Activated naive CD4-positive, alpha-beta T cell treated with anti-CD3 and anti-CD28 coated beads, Interleukin-2, amount 50 U/mL, for 24 hours (primary cell): ENCODE data around the gene RETREG1.
A peak's percentile ranks its signal among the peaks of the same experiment; 100 is the strongest.

Experiments used
- H3K27ac Mint-ChIP-seq: one replicate; pipeline ENCODE4 v1.8.0; 2021; ENCODE audit warnings: mild to moderate bottlenecking, mixed read lengths
- H3K27me3 Mint-ChIP-seq: one replicate; pipeline ENCODE4 v1.8.0; 2021; ENCODE audit warnings: mixed read lengths
- H3K36me3 Mint-ChIP-seq: one replicate; pipeline ENCODE4 v1.8.0; 2021; ENCODE audit warnings: mixed read lengths
- H3K4me1 Mint-ChIP-seq: one replicate; pipeline ENCODE4 v1.8.0; 2021; ENCODE audit warnings: mixed read lengths
- H3K4me3 Mint-ChIP-seq: one replicate; pipeline ENCODE4 v1.8.0; 2021; ENCODE audit warnings: mild to moderate bottlenecking, mixed read lengths
- H3K9me3 Mint-ChIP-seq: one replicate; pipeline ENCODE4 v1.8.0; 2021; ENCODE audit warnings: mixed read lengths

RETREG1 gene

GRCh38 chr5:16510098-16510497, 106.7 kb downstream of the RETREG1 start:
- H3K27me3 Mint-ChIP-seq: no peaks in the 10 kb centered on the region
- H3K9me3 Mint-ChIP-seq: no peaks in the 10 kb centered on the region
- H3K36me3 Mint-ChIP-seq: peaks cover 12% of the 10 kb centered on the region
- no peak overlapping the region for H3K27ac Mint-ChIP-seq
- no peak overlapping the region for H3K4me3 Mint-ChIP-seq
- peaks cover 53% of the 10 kb centered on the region for H3K4me1 Mint-ChIP-seq

- Mint-ChIP-seq H3K27ac (no peak overlapping the region), H3K36me3 (peaks cover 21% of the 10 kb centered on the region), H3K4me3 (no peak overlapping the region), H3K4me1 (peaks cover 62% of the 10 kb centered on the region), H3K9me3 (no peaks in the 10 kb centered on the region), H3K27me3 (no peaks in the 10 kb centered on the region)
Measured at GRCh38 chr5:16508730-16509531, 107.9 kb downstream of the RETREG1 start.

- H3K4me3 Mint-ChIP-seq: no peak overlapping the region
- peaks cover 19% of the 10 kb centered on the region for H3K36me3 Mint-ChIP-seq
- H3K4me1 Mint-ChIP-seq: peaks cover 62% of the 10 kb centered on the region
- no peak overlapping the region for H3K27ac Mint-ChIP-seq
- H3K9me3 Mint-ChIP-seq: no peaks in the 10 kb centered on the region
- H3K27me3 Mint-ChIP-seq: no peaks in the 10 kb centered on the region
Measured at GRCh38 chr5:16507716-16508115, 109.1 kb downstream of the RETREG1 start.

DNA sequence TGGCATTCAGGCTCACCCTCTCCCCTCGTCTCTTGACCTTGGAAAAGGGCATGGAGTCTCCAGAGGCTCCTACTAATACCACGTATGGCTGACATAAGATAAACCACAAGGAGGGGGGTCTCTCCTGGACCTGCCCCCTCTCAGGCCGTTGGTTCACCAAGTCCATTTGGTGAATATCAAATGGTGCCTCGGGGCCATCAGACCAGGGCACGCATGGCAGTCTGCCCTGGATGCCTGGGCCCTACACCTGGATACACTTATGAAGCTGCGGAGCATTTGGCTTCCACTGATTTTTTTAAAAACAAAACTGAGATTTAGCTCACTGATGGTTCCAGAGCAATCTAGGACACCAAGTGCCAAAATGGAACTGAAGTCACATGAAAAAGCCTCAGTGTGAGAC, 110.9 kb downstream of the RETREG1 start:
- no peak overlapping the region for H3K27ac Mint-ChIP-seq
- peaks cover 3% of the 10 kb centered on the region for H3K9me3 Mint-ChIP-seq
- H3K4me1 Mint-ChIP-seq: peaks cover 50% of the 10 kb centered on the region
- no peaks in the 10 kb centered on the region for H3K27me3 Mint-ChIP-seq
- no peak overlapping the region for H3K4me3 Mint-ChIP-seq
- H3K36me3 Mint-ChIP-seq: peaks cover 20% of the 10 kb centered on the region

DNA sequence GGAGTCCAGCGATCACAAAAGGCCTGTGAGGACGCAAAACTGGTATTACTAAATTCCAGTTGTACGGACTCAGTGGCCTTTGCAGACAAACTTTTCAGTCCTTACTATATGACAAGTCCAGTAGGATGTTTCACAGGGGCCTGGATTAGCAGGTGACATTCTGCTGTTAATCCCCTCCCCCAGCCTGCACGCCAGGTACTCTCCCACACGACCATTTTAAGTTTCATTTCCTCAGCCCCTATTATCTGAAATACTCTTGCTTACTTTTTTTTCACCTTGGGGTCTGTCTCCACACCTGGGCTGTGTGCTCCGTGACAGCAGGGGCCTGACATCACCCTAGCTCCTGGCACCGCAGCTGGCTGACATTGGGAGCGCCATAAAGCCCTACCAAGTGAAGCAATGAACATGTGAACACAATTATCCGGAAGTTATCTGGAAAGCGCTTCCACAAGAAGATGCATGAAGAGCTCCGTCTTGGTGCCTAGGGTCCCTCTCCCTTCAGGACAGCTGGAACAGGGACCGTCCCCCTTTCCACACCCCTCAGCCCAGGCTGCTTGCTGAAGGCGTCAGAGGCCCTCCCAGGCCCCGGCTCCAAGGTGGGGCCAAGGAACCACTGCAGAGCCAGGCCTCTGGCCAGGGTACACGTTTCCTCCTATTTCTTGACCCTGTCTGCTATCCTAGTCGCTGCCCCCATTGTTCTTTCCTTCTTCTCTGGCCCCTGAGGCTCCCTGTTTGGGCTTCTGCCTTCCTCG, 111.5 kb downstream of the RETREG1 start:
- Mint-ChIP-seq H3K4me1 (peaks cover 45% of the 10 kb centered on the region), H3K27me3 (no peaks in the 10 kb centered on the region), H3K27ac (no peak overlapping the region), H3K9me3 (peaks cover 3% of the 10 kb centered on the region), H3K36me3 (peaks cover 18% of the 10 kb centered on the region), H3K4me3 (no peak overlapping the region)

DNA sequence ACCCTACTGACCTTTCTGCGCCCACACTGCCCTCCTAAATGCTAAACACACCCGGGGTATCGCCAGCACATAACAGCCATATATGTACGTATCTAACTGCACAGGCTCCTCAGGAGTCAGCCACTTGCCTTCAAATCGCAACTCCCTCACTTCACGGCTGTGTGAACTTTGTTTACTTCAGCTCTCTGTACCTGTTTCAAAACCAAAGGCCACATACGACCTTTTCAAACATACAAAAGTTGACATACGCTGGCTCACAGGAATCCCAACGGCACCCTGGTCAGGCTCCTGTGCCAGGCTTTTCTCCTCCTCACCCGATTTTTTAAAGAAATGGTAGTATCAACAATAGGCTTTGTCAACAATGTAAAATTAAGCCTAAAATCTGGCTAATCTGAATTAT, 112.2 kb downstream of the RETREG1 start:
- H3K27ac Mint-ChIP-seq: no peak overlapping the region
- H3K36me3 Mint-ChIP-seq: peaks cover 23% of the 10 kb centered on the region

DNA sequence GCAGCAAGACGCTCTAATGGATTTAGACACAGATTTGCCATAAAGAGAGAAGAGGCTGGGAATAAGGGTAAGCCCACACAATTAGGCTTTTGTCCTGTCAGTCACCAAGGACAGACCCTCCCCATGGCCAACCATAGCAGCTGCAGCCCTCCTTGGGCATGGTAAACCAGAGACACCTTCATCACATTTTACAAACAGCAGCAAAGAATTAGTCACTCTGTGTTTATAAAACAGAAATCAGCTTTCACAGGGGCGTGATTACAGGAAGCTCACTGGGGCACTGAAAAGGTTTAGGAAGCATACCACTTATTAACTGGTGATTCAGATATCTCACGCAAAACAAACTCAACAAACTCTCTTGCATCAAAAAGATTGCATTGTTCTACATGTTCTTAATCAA, 113.9 kb downstream of the RETREG1 start:
- peaks cover 3% of the 10 kb centered on the region for H3K9me3 Mint-ChIP-seq
- H3K4me3 Mint-ChIP-seq: no peak overlapping the region
- H3K27me3 Mint-ChIP-seq: no peaks in the 10 kb centered on the region
- H3K36me3 Mint-ChIP-seq: peaks cover 29% of the 10 kb centered on the region
- H3K4me1 Mint-ChIP-seq: peaks cover 33% of the 10 kb centered on the region
- H3K27ac Mint-ChIP-seq: no peak overlapping the region

More for the DNA sequence above, 112.2 kb downstream of the RETREG1 start:
- Mint-ChIP-seq H3K27me3 (no peaks in the 10 kb centered on the region), H3K9me3 (peaks cover 3% of the 10 kb centered on the region), H3K4me3 (no peak overlapping the region), H3K4me1 (peaks cover 42% of the 10 kb centered on the region)

- H3K4me3 Mint-ChIP-seq: no peak overlapping the region
- H3K27me3 Mint-ChIP-seq: no peaks in the 10 kb centered on the region
- no peak overlapping the region for H3K27ac Mint-ChIP-seq
- H3K9me3 Mint-ChIP-seq: peaks cover 3% of the 10 kb centered on the region
- H3K36me3 Mint-ChIP-seq: peaks cover 35% of the 10 kb centered on the region
- H3K4me1 Mint-ChIP-seq: peaks cover 22% of the 10 kb centered on the region
Measured at GRCh38 chr5:16500024-16500423, 116.8 kb downstream of the RETREG1 start.

GRCh38 chr5:16497546-16497945, 119.3 kb downstream of the RETREG1 start:
- H3K9me3 Mint-ChIP-seq: peaks cover 3% of the 10 kb centered on the region
- H3K27me3 Mint-ChIP-seq: no peaks in the 10 kb centered on the region
- peaks cover 34% of the 10 kb centered on the region for H3K36me3 Mint-ChIP-seq
- H3K27ac Mint-ChIP-seq: no peak overlapping the region
- no peak overlapping the region for H3K4me3 Mint-ChIP-seq
- H3K4me1 Mint-ChIP-seq: peaks cover 27% of the 10 kb centered on the region

GRCh38 chr5:16493261-16493660, 123.5 kb downstream of the RETREG1 start:
- Mint-ChIP-seq H3K9me3 (no peaks in the 10 kb centered on the region), H3K27me3 (no peaks in the 10 kb centered on the region), H3K4me3 (no peak overlapping the region), H3K4me1 (peaks cover 50% of the 10 kb centered on the region), H3K36me3 (peaks cover 20% of the 10 kb centered on the region), H3K27ac (peak overlapping the region; percentile 25)

- no peaks in the 10 kb centered on the region for H3K27me3 Mint-ChIP-seq
- peak overlapping the region; percentile 32 for H3K27ac Mint-ChIP-seq
- peaks cover 14% of the 10 kb centered on the region for H3K36me3 Mint-ChIP-seq
- H3K4me3 Mint-ChIP-seq: no peak overlapping the region
- no peaks in the 10 kb centered on the region for H3K9me3 Mint-ChIP-seq
- peaks cover 57% of the 10 kb centered on the region for H3K4me1 Mint-ChIP-seq
Measured at GRCh38 chr5:16492398-16493140, 124.2 kb downstream of the RETREG1 start.

DNA sequence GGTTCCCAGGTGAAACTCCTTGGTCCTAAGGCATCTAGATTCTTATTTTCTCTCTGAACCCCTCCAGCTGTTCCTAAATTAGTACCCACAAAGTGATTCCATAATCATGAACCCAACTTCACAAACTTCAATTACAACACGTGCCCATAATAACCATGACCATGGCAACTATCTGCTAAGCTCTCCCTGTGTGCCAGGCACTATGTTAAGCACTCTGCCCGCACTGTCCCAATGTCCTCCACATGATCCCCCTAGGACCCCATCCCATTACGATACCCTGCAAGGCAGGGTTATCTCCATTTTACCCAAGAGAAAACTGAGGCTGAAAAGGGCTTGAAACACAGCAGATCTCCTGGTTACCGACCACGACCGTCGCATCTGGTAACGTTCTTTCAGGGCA, 125.9 kb downstream of the RETREG1 start:
- Mint-ChIP-seq H3K27ac (peak overlapping the region; percentile 43), H3K4me1 (peaks cover 70% of the 10 kb centered on the region), H3K27me3 (no peaks in the 10 kb centered on the region), H3K9me3 (no peaks in the 10 kb centered on the region), H3K4me3 (no peak overlapping the region), H3K36me3 (peaks cover 7% of the 10 kb centered on the region)

- Mint-ChIP-seq H3K9me3 (no peaks in the 10 kb centered on the region), H3K4me1 (peaks cover 69% of the 10 kb centered on the region), H3K36me3 (no peaks in the 10 kb centered on the region), H3K27ac (peak overlapping the region; percentile 43), H3K4me3 (peak overlapping the region; percentile 27), H3K27me3 (no peaks in the 10 kb centered on the region)
Measured at GRCh38 chr5:16489322-16489791, 127.4 kb downstream of the RETREG1 start.

- H3K4me3 Mint-ChIP-seq: no peak overlapping the region
- H3K4me1 Mint-ChIP-seq: peaks cover 64% of the 10 kb centered on the region
- no peaks in the 10 kb centered on the region for H3K36me3 Mint-ChIP-seq
- peak overlapping the region; percentile 67 for H3K27ac Mint-ChIP-seq
- H3K27me3 Mint-ChIP-seq: no peaks in the 10 kb centered on the region
- H3K9me3 Mint-ChIP-seq: no peaks in the 10 kb centered on the region
Measured at GRCh38 chr5:16487456-16487855, 129.3 kb downstream of the RETREG1 start.

DNA sequence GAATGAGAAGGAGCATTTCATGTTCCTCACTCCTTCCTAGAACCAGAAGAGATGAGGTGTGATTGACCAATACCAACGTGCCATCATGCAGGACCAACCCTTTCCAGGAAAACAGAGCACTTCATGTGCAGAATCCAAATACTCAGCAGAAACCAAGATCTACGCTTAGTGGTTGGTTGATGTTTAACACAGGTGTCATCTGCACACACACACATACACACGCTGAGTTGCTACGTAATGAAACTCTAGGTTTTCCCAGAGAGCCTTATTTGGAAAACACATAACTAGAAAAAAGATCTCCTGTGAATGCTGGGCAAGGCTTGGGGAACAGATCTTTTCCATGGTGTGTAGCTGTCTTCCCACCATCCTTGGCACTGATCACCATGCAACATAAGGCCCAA, 130.1 kb downstream of the RETREG1 start:
- H3K36me3 Mint-ChIP-seq: peaks cover 1% of the 10 kb centered on the region
- no peak overlapping the region for H3K27ac Mint-ChIP-seq
- H3K4me1 Mint-ChIP-seq: peaks cover 59% of the 10 kb centered on the region
- H3K4me3 Mint-ChIP-seq: no peak overlapping the region
- no peaks in the 10 kb centered on the region for H3K9me3 Mint-ChIP-seq
- no peaks in the 10 kb centered on the region for H3K27me3 Mint-ChIP-seq
